Embryonic facial prominence (tissue), 1 donor: Measurements from ENCODE around the gene PRR16.

Experiments used
- DNase-seq: peaks from one replicate; pipeline ENCODE4 v3.0.0-alpha.2; 2016; ENCODE audit errors: extremely low spot score

PRR16 gene

DNA sequence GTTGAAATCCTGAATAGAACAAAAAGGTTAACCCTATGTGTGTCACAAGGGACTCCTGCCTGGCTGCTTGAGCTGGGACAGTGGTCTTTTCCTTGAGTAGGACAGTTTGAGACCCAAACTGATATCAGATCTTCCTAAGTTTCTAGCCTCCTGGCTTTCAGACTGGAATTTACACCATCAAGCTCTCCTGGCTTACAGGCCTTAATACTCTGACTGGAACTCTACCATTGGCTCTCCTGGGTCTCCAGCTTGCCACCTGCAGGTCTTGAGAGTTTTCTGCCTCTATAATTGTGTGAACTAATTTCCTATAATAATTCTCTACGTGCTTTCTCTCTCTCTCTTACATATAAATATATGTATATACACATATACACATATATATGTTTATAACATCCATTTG lies 112.5 kb downstream of the PRR16 start:
- no peak for DNase-seq

GRCh38 chr5:120582635-120583034 lies 118.5 kb downstream of the PRR16 start:
- no peak for DNase-seq

- DNase-seq, result no peak
Measured at GRCh38 chr5:120586646-120587045, 122.5 kb downstream of the PRR16 start.

DNA sequence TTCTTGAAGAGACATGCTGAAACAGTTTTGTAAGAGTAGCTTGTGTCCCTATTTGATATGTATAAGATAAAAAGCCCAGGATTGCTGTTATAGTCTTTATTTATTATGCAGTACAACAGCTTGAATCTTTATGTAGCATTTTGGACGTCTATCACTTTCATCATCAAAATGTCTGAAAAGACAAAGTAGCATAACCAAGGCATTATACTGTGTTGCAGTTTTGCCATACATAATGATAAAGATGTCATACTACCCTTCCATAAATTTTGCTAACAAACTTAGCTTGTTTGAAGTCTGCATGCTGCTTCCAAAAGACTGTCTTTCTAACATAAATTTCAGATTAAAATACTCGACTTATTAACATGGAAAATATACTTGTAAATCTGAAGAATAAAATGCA lies 127.8 kb downstream of the PRR16 start:
- no peak for DNase-seq

- DNase-seq, result no peak
Measured at GRCh38 chr5:120599576-120599975, 135.5 kb downstream of the PRR16 start.

- DNase-seq, result no peak
Measured at GRCh38 chr5:120600639-120601038, 136.5 kb downstream of the PRR16 start.

GRCh38 chr5:120602033-120602432 lies 137.9 kb downstream of the PRR16 start:
- DNase-seq, result no peak

GRCh38 chr5:120604884-120605283 lies 140.8 kb downstream of the PRR16 start:
- DNase-seq, result no peak

DNA sequence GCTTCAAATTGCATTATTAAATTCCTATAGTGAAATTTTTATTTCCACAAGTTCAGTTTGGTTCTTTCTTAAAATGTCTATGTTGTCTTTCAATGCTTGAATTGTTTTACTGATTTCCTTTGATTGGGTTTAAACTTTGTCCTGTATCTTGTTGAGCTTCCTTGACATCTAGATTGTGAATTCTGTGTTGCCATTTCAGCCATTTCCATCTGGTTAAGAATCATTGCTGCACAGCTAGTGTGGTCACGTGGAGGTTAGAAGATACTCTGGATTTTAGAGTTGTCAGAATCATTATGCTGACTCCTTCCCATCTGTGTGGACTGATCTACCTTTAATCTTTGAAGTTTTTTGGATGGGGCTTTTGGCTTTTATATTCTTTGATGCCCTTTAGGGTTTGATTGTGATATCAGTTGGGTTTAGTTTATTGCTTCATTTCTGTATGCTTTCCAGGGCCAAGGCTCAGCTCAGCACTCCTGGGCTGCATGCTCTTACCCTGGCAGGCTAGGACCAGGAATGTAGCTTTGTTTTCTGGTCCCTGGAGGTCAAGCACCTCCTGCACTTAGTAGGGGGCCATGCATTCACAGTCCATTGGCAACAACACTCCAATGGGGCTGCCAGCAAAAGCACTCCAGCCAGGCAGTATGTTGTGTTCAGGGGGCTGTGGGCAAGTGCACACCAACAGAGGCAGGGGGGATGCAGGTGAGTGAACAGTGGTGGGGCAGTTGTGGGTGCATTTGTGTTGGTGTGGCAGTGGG lies 141.4 kb downstream of the PRR16 start:
- no peak for DNase-seq

DNA sequence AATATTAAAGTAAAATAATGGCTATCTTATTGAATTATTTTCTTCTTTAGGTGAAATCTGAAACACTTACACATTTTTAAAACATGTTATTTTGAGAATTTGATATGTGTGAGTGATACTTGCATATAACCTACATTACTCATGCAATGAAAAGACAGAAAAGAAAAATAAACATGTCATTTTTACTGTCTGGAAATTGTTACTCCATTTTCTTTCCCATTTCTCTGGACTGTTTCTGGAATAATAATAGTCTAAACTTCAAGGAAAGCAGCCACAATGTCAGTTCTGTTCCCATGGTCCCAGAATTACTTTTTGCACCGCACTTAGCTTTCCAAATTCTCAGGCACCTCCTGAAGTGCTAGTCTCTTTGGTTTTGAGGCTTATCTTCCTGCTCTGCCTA lies 145.5 kb downstream of the PRR16 start:
- no peak for DNase-seq

DNA sequence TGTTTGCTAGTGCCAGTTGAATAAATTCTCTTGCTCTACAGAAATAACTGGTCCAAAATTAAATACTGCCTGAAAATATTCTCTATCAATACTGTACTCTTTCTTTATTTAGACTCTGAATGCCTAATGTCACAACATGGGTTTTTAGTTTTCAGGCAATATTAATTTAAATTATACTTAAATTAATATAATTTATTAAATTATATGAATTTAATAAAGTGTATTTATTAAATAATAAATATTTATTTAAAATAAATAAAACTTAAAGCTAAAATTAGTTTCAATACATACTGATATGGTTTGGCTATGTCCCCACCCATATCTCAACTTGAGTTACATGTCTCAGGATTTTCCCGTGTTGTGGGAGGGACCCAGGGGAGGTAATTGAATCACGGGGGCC lies 146.0 kb downstream of the PRR16 start:
- no peak for DNase-seq

- DNase-seq, result no peak
Measured at GRCh38 chr5:120613729-120614128, 149.6 kb downstream of the PRR16 start.

DNA sequence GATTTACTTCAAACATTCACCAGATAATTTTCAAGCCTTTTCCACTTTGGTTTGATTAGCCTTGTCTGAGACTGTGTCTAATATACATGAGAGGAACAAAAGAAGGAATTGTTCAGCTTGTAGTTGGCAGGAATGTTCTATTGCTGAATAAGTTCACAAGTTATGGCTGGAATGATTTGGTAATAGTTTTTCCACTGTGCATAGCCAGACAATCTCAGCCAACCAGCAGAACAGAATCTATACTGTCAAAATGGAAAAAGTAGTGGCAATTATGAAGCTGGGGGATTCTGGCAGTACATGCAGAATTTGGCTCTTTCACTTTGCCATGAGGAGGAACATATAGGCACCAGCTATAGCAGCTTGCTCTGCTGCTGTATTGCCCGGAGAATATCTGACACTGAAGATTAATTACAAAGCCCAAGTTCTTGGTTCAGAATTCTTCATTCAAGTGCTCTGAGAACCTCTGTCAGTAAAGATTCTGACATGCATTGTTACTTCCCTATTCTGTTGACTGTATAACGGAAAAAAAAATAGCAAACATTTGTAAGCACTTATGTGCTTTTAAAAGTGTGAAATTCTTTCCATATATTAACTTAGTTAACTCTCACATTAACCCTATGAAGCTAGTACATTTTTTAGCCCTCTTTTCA lies 150.6 kb downstream of the PRR16 start:
- DNase-seq, result peak; percentile 54

DNA sequence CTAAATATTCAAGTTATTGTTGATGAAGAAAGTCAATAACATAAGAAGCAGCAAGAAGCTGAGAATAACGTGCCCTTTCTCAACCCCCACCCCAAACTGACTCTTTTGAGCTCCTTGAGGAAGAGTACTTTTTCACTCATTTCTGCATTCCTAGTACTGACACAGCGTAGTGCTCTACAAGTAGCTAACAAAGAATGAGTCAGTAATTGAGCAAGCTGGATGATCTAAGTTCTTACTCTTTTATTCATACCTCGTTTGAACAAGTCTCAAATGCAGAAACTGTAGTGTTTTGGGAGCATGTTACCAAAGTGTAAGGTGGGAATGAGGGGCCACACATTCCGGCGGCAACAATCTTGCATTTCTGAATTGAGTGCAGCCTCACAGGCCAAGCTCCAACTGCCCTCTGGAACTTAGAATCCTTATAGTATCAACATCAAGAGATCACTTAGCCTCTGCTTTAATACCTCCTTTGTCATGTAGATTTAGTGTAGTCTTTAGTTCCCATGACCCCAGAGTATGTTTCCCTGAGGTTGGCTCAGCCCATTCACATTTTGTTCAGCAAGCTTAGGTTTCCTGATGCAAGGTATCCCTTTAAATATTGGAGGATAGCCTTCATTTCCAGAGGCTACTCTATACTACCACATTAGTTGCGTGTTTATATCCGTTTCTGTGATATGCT lies 152.0 kb downstream of the PRR16 start:
- DNase-seq, result no peak

GRCh38 chr5:120621339-120621738 lies 157.2 kb downstream of the PRR16 start:
- DNase-seq, result no peak

DNA sequence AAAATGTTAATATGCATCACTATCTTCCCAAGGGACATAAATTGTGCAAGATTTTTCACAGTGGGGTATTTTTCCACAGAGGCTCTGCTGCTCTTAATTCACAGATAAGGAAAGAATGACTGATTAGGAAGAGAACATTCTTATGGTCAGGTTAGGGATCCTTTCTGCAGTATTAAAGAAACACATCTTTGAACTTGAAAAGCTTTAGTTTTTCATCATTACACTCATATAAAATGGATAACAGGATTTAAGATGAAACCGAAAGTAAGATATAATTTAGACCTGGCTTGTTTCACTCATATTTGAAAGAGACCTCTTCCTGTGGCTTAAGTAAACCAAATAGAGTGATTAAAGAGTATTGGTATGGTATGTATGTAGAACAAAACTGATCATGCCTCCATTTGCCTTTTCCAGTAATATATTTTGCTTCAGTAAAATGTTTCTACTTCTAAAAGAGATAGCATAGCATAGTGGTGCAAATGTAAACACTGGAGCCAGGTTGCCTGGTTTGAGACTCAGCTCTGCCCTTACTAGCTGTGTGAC lies 160.0 kb downstream of the PRR16 start:
- DNase-seq, result no peak

GRCh38 chr5:120628156-120628555 lies 164.1 kb downstream of the PRR16 start:
- DNase-seq, result peak; percentile 34

DNA sequence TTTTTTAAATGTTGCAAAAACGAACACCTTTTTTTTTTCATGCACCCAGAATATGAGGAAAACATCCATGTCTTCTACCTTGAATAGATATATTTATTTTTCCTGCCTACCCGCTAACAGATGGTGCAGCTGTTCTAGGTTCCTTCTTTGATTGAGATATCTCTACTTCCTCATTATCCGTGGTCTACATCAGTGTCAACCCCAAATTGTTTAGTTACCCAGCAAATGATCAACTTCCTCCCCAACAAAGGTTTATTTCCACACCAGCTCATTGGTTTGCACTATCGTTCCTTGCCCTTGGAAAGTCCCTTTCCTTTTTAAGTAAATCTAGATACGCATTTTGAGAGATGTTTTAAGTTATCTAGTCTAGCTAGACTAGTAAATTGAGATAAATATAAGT lies 166.4 kb downstream of the PRR16 start:
- DNase-seq, result no peak

DNA sequence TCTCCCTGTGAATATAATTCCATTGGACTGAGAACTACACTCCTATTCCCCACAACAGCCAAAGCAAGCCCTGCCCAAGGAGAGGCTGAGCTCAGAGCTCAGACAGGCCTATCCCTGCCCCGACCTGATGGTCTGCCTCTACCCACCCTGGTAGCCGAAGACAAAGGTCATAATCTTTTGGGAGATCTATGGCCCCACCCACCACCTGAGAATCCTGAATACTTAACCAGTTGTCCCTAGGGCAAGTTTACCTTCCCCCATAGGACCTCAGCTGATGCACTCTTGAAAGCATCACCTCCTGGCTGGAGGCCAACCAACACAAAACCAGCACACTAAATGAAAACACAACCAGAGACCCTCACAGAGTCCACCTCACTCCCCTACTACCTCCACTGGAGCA lies 167.5 kb downstream of the PRR16 start:
- no peak for DNase-seq

- no peak for DNase-seq
Measured at GRCh38 chr5:120632430-120632829, 168.3 kb downstream of the PRR16 start.

DNA sequence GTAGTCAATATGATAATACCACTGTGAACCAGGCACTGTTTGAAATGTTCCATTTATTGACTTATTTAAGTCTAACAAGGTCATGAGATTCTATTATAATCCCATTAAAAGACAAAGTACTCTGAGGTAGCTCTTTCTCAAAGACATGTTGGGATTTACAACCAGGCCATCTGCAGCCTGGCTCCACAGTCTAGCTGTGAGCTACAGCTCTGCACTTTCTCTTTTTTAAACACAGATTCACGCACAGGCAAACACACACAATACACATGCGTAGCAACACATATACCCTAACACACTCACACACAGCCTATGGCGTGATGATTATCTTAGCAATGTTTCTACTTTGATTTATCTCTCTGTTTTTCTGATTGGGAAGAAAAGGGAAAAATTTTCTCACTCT lies 174.3 kb downstream of the PRR16 start:
- DNase-seq, result no peak

DNA sequence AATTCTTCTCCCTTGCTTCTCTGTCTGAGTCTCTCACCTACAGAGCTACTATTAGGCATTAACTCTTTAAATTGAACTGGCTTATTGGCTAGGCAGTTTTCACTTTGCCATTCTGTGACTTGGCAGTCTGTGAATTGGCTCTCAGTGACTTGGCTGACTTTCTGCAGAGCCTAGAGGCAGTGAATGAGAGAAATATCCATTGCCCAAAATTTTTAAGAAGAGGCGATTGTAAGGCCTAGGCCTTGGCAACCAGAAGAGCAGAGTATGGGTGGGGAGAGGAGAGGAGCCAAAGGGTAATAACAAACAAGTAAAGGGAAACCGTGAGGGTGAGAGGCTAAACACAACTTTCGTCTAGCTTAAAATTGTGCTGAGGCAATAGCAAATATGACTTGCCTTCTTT lies 176.7 kb downstream of the PRR16 start:
- DNase-seq, result no peak

DNA sequence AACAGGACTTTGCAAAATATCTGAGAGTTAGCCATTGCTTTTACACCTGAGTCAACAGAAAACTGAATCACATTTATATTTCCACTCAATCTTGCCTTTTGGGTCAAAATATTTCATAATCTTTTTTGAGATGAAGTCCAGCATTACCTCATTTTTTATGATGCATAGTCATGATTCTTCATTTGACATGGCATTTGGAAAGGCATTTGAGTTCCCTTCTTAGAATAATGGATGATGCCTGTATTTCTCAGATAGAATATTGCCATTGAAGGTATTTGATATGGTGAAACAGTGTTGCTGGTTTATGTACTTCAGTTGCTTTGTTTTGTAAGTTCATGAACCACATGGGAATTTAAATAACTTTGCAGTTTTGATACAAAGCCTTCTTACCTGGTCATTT lies 180.4 kb downstream of the PRR16 start:
- no peak for DNase-seq
